CD8-positive, alpha-beta memory T cell (primary cell): ENCODE measurements around the gene DNAH2. TPM values are rescaled to one million over a fixed set of nuclear protein-coding genes. Genes with fewer than 3 reads are reported as not detected.

Source experiments
- CTCF ChIA-PET: fragments of 350-600 bp; sonication (Branson Sonifier 250); formaldehyde crosslinking; loops from one replicate; lab custom pipeline; 2021; ENCODE audit warnings: antibody characterized with exemption; lab: Charles Lee
- POLR2A ChIA-PET: fragments of 350-600 bp; sonication (Branson Sonifier 250); formaldehyde crosslinking; loops from one replicate; lab custom pipeline; 2021; ENCODE audit warnings: antibody characterized with exemption; lab: Charles Lee
- DNase-seq, 5 donors: peaks; one replicate each; pipeline versions ENCODE4 v3.0.0 to v3.0.0-alpha.2; 2020 to 2022; ENCODE audit warnings: mixed read lengths in 1 of 5
- H3K27ac ChIP-seq: one replicate; pipeline ENCODE4 v1.7.0; 2013; ENCODE audit warnings: low read depth, mild to moderate bottlenecking, low read length, moderate library complexity
- H3K27me3 ChIP-seq: 2 replicates; pipeline ENCODE4 v1.7.0; 2013; ENCODE audit warnings: low read length, mild to moderate bottlenecking; ENCODE audit not compliant: insufficient read depth, poor library complexity, severe bottlenecking
- H3K36me3 ChIP-seq: 2 replicates; pipeline ENCODE4 v1.7.0; 2013; ENCODE audit warnings: mild to moderate bottlenecking, low read length, moderate library complexity; ENCODE audit not compliant: insufficient read depth
- H3K4me1 ChIP-seq: 2 replicates; pipeline ENCODE4 v1.7.0; 2013; ENCODE audit warnings: mild to moderate bottlenecking, low read length, moderate library complexity; ENCODE audit not compliant: insufficient read depth
- H3K4me3 ChIP-seq: 2 replicates; pipeline ENCODE4 v1.7.0; 2013; ENCODE audit warnings: mild to moderate bottlenecking, low read length
- H3K9me3 ChIP-seq: 2 replicates; pipeline ENCODE4 v1.7.0; 2013; ENCODE audit warnings: mild to moderate bottlenecking, low read length
- H3K27ac Mint-ChIP-seq, 8 donors: one replicate each; pipeline ENCODE4 v1.8.0; 2020 to 2021; ENCODE audit warnings: mixed read lengths in 8 of 8, mild to moderate bottlenecking in 6 of 8, inconsistent platforms in 3 of 8, moderate library complexity in 3 of 8
- H3K27me3 Mint-ChIP-seq, 2 donors: one replicate each; pipeline ENCODE4 v1.8.0; 2020 to 2021; ENCODE audit warnings: mixed read lengths in 2 of 2, mild to moderate bottlenecking in 1 of 2, moderate library complexity in 1 of 2
- H3K36me3 Mint-ChIP-seq, 3 donors: one replicate each; pipeline ENCODE4 v1.8.0; 2020 to 2021; ENCODE audit warnings: mixed read lengths in 3 of 3, inconsistent platforms in 1 of 3, mild to moderate bottlenecking in 1 of 3
- H3K4me1 Mint-ChIP-seq, 3 donors: one replicate each; pipeline ENCODE4 v1.8.0; 2020 to 2021; ENCODE audit warnings: mixed read lengths in 3 of 3, inconsistent platforms in 1 of 3, mild to moderate bottlenecking in 1 of 3
- H3K4me3 Mint-ChIP-seq, 7 donors: one replicate each; pipeline ENCODE4 v1.8.0; 2020 to 2021; ENCODE audit warnings: mixed read lengths in 7 of 7, mild to moderate bottlenecking in 6 of 7, moderate library complexity in 4 of 7, inconsistent platforms in 2 of 7
- H3K9me3 Mint-ChIP-seq, 5 donors: one replicate each; pipeline ENCODE4 v1.8.0; 2020 to 2022; ENCODE audit warnings: mixed read lengths in 5 of 5, mild to moderate bottlenecking in 3 of 5, moderate library complexity in 2 of 5, inconsistent platforms in 1 of 5
- polyA plus RNA-seq: library from polyadenylated mRNA; unstranded; fragments of 300-500 nt; fragmentation: Illumina TruSeq; gene quantifications from one replicate; pipeline ENCODE4 v1.2.3, GENCODE V29; 2021
- total RNA-seq, 2 experiments: library from RNA; stranded (reverse); gene quantifications; one replicate each; pipeline ENCODE4 v1.2.3, GENCODE V29; 2021

The DNAH2 gene
- total and polyA plus RNA-seq, 3 experiments from 2014 or later, result not detected

- ChIA-PET CTCF (no interaction called here), POLR2A (no interaction called here)
- Mint-ChIP-seq H3K4me3 (peak overlapping the region in 2 of 7 donors; percentile 29 to 42), H3K36me3 (peaks cover 0 to 48% (median 2%) of the 10 kb centered on the region in 3 donors), H3K27ac (peak overlapping the region in 1 of 8 donors; percentile 65), H3K4me1 (peaks cover 11 to 32% (median 12%) of the 10 kb centered on the region in 3 donors), H3K9me3 (no peaks in the 10 kb centered on the region), H3K27me3 (peaks cover 0 to 2% of the 10 kb centered on the region in 2 donors)
- no peak overlapping the region for H3K4me3 ChIP-seq
- peaks cover 4% of the 10 kb centered on the region for H3K36me3 ChIP-seq
- no peaks in the 10 kb centered on the region for H3K27me3 ChIP-seq
- H3K27ac ChIP-seq, result no peak overlapping the region
- peak in 1 of 5 donors; percentile 53 for DNase-seq
- no peaks in the 10 kb centered on the region for H3K9me3 ChIP-seq
- peaks cover 38% of the 10 kb centered on the region for H3K4me1 ChIP-seq
Observed at GRCh38 chr17:7854078-7854777, 136.7 kb downstream of the DNAH2 start.

- peaks cover 4% of the 10 kb centered on the region for H3K36me3 ChIP-seq
- Mint-ChIP-seq H3K9me3 (no peaks in the 10 kb centered on the region), H3K27ac (peak within 1 kb of the TSS in 3 of 8 donors; percentile 64 to 73 (median 65)), H3K27me3 (peaks cover 0 to 2% of the 10 kb centered on the region in 2 donors), H3K36me3 (peaks cover 0 to 44% (median 2%) of the 10 kb centered on the region in 3 donors), H3K4me3 (peak within 1 kb of the TSS in 3 of 7 donors; percentile 29 to 54 (median 42)), H3K4me1 (peaks cover 11 to 27% (median 17%) of the 10 kb centered on the region in 3 donors)
- no peak within 1 kb of the TSS for H3K27ac ChIP-seq
- ChIA-PET CTCF (interaction anchor here (1.2 to 2.6 kb wide), 2 partner anchors 12 to 20 kb away, joined by 3 to 28 read pairs; partner anchors contain the start of gene KDM6B), POLR2A (interaction anchor here (2.4 to 3.1 kb wide), 3 partner anchors 10 to 18 kb away, joined by 10 to 46 read pairs (median 15); no protein-coding TSS in a partner anchor)
- H3K27me3 ChIP-seq, result no peaks in the 10 kb centered on the region
- peaks cover 38% of the 10 kb centered on the region for H3K4me1 ChIP-seq
- no peaks in the 10 kb centered on the region for H3K9me3 ChIP-seq
- DNase-seq, result peak in 1 of 5 donors; percentile 53
- no peak within 1 kb of the TSS for H3K4me3 ChIP-seq
Observed at GRCh38 chr17:7854851-7855659, 137.5 kb downstream of the DNAH2 start, which contains the start of gene TMEM88. Gene TMEM88, plus strand, starts transcription at chr17:7855066. Its CDS starts 9 bp downstream, at chr17:7855075.

- Mint-ChIP-seq H3K4me1 (peaks cover 11 to 21% (median 16%) of the 10 kb centered on the region in 3 donors), H3K27ac (peak overlapping the region in 2 of 8 donors; percentile 64 to 73), H3K4me3 (peak overlapping the region in 1 of 7 donors; percentile 54), H3K9me3 (no peaks in the 10 kb centered on the region), H3K27me3 (peaks cover 0 to 2% of the 10 kb centered on the region in 2 donors), H3K36me3 (peaks cover 0 to 39% (median 2%) of the 10 kb centered on the region in 3 donors)
- H3K27me3 ChIP-seq, result no peaks in the 10 kb centered on the region
- peaks cover 4% of the 10 kb centered on the region for H3K36me3 ChIP-seq
- ChIA-PET CTCF (interaction anchor here (1.2 to 2.6 kb wide), 2 partner anchors 12 to 21 kb away, joined by 3 to 28 read pairs; partner anchors contain the start of gene KDM6B), POLR2A (interaction anchor here (2.4 to 3.1 kb wide), 3 partner anchors 11 to 19 kb away, joined by 10 to 46 read pairs (median 15); no protein-coding TSS in a partner anchor)
- H3K27ac ChIP-seq, result no peak overlapping the region
- DNase-seq, result peak in 1 of 5 donors; percentile 59
- no peaks in the 10 kb centered on the region for H3K9me3 ChIP-seq
- no peak overlapping the region for H3K4me3 ChIP-seq
- peaks cover 37% of the 10 kb centered on the region for H3K4me1 ChIP-seq
Observed at GRCh38 chr17:7855660-7856010, 138.1 kb downstream of the DNAH2 start.

- Histone ChIP-seq H3K4me3 (peak overlapping the region; percentile 79), H3K9me3 (no peaks in the 10 kb centered on the region), H3K27me3 (no peaks in the 10 kb centered on the region), H3K36me3 (peaks cover under 1% of the 10 kb centered on the region), H3K4me1 (peaks cover 32% of the 10 kb centered on the region), H3K27ac (peak overlapping the region; percentile 81)
- Mint-ChIP-seq H3K36me3 (peaks cover 0 to 37% (median 2%) of the 10 kb centered on the region in 3 donors), H3K9me3 (no peaks in the 10 kb centered on the region), H3K4me3 (no peak overlapping the region), H3K4me1 (peaks cover 11 to 16% (median 11%) of the 10 kb centered on the region in 3 donors), H3K27ac (peak overlapping the region in 2 of 8 donors; percentile 57 to 73), H3K27me3 (peaks cover 0 to 2% of the 10 kb centered on the region in 2 donors)
- ChIA-PET POLR2A (interaction anchor here (1.0 to 3.1 kb wide), 12 partner anchors 11 to 169 kb away, joined by 3 to 46 read pairs (median 7); partner anchors contain the start of genes KDM6B, RNF227, TP53 and TRAPPC1), CTCF (interaction anchor here (0.7 to 2.6 kb wide), 7 partner anchors 9 to 186 kb away, joined by 3 to 28 read pairs (median 4); partner anchors contain the start of gene KDM6B)
- DNase-seq, result peak in 3 of 5 donors; percentile 10 to 54 (median 21)
Observed at GRCh38 chr17:7856011-7856810, 138.7 kb downstream of the DNAH2 start.

- H3K36me3 ChIP-seq, result no peaks in the 10 kb centered on the region
- peak; percentile 89 to 98 (median 97) for DNase-seq
- peak within 1 kb of the TSS; percentile 79 for H3K4me3 ChIP-seq
- no peak within 1 kb of the TSS for H3K4me3 Mint-ChIP-seq
- no peaks in the 10 kb centered on the region for H3K27me3 ChIP-seq
- CTCF ChIA-PET, result interaction anchor here (0.7 to 2.6 kb wide), 13 partner anchors 8 to 185 kb away, joined by 3 to 28 read pairs (median 4); partner anchors contain the start of gene KDM6B
- H3K4me1 Mint-ChIP-seq, result peaks cover 5 to 7% (median 5%) of the 10 kb centered on the region in 3 donors
- peaks cover 25% of the 10 kb centered on the region for H3K4me1 ChIP-seq
- H3K9me3 ChIP-seq, result no peaks in the 10 kb centered on the region
- H3K27ac ChIP-seq, result peak within 1 kb of the TSS; percentile 81
- no peaks in the 10 kb centered on the region for H3K27me3 Mint-ChIP-seq
- no peak within 1 kb of the TSS for H3K27ac Mint-ChIP-seq
- H3K36me3 Mint-ChIP-seq, result peaks cover 0 to 28% (median 2%) of the 10 kb centered on the region in 3 donors
- POLR2A ChIA-PET, result interaction anchor here (0.7 to 3.1 kb wide), 17 partner anchors 9 to 170 kb away, joined by 3 to 46 read pairs (median 5); partner anchors contain the start of genes KDM6B, RNF227, TP53 and TRAPPC1
- H3K9me3 Mint-ChIP-seq, result no peaks in the 10 kb centered on the region
Observed at GRCh38 chr17:7856811-7857712, 139.5 kb downstream of the DNAH2 start, which contains the start of gene NAA38. Gene NAA38, minus strand, starts transcription at chr17:7857559. Its CDS starts 96 bp downstream, at chr17:7857463.

- POLR2A ChIA-PET, result interaction anchor here (0.7 to 3.1 kb wide), 16 partner anchors 10 to 171 kb away, joined by 3 to 46 read pairs (median 6); partner anchors contain the start of genes KDM6B, RNF227, TP53 and TRAPPC1
- no peaks in the 10 kb centered on the region for H3K9me3 Mint-ChIP-seq
- DNase-seq, result peak; percentile 76 to 95 (median 93)
- CTCF ChIA-PET, result interaction anchor here (0.7 to 2.6 kb wide), 11 partner anchors 13 to 184 kb away, joined by 3 to 28 read pairs (median 4); partner anchors contain the start of gene KDM6B
- H3K27me3 Mint-ChIP-seq, result no peaks in the 10 kb centered on the region
- H3K4me3 Mint-ChIP-seq, result peak within 1 kb of the TSS in 1 of 7 donors; percentile 49
- H3K9me3 ChIP-seq, result no peaks in the 10 kb centered on the region
- peaks cover 0 to 22% (median 2%) of the 10 kb centered on the region in 3 donors for H3K36me3 Mint-ChIP-seq
- peak within 1 kb of the TSS; percentile 79 for H3K4me3 ChIP-seq
- peaks cover 5 to 7% (median 7%) of the 10 kb centered on the region in 3 donors for H3K4me1 Mint-ChIP-seq
- H3K27me3 ChIP-seq, result no peaks in the 10 kb centered on the region
- H3K36me3 ChIP-seq, result no peaks in the 10 kb centered on the region
- peak within 1 kb of the TSS in 2 of 8 donors; percentile 54 to 76 for H3K27ac Mint-ChIP-seq
- H3K4me1 ChIP-seq, result peaks cover 21% of the 10 kb centered on the region
- peak within 1 kb of the TSS; percentile 81 for H3K27ac ChIP-seq
Observed at GRCh38 chr17:7857713-7858521, 140.4 kb downstream of the DNAH2 start, which contains the start of gene CYB5D1. Gene CYB5D1, plus strand, starts transcription at chr17:7858003. Its CDS starts 132 bp downstream, at chr17:7858135.
